ENCODE data around the gene ERBB4.

The ERBB4 gene

GRCh38 chr2:212328136-212328535 is 210.5 kb downstream of the ERBB4 start:
- no peak overlapping the region for H3K27ac ChIP-seq
- TF ChIP-seq CTCF (conservative IDR thresholded peaks at IDR 0.05): no peak

GRCh38 chr2:212327171-212327809 is 211.3 kb downstream of the ERBB4 start:
- no peak for TF ChIP-seq CTCF (conservative IDR thresholded peaks at IDR 0.05)
- H3K27ac ChIP-seq: no peak overlapping the region

GRCh38 chr2:212318636-212319035 is 220.0 kb downstream of the ERBB4 start:
- no peak overlapping the region for H3K27ac ChIP-seq
- TF ChIP-seq CTCF (conservative IDR thresholded peaks at IDR 0.05): no peak

- no peak overlapping the region for H3K27ac ChIP-seq
- no peak for TF ChIP-seq CTCF (conservative IDR thresholded peaks at IDR 0.05)
Observed at GRCh38 chr2:212314680-212315079, 223.9 kb downstream of the ERBB4 start.

- H3K27ac ChIP-seq: no peak overlapping the region
Observed at GRCh38 chr2:212311807-212312404, 226.7 kb downstream of the ERBB4 start.

GRCh38 chr2:212299943-212300342 is 238.7 kb downstream of the ERBB4 start:
- TF ChIP-seq CTCF (conservative IDR thresholded peaks at IDR 0.05): no peak

More at GRCh38 chr2:212311807-212312404, 226.7 kb downstream of the ERBB4 start:
- TF ChIP-seq CTCF (conservative IDR thresholded peaks at IDR 0.05): no peak

GRCh38 chr2:212299333-212299732 is 239.3 kb downstream of the ERBB4 start:
- H3K27ac ChIP-seq: no peak overlapping the region
- TF ChIP-seq CTCF (conservative IDR thresholded peaks at IDR 0.05): no peak

More at GRCh38 chr2:212299943-212300342, 238.7 kb downstream of the ERBB4 start:
- H3K27ac ChIP-seq: no peak overlapping the region

Data from VCaP (cell line).